ENCODE data around the gene LIF. TPM values are rescaled to one million over a fixed set of nuclear protein-coding genes. Genes with fewer than 3 reads are reported as not detected.

LIF gene
- polyA plus RNA-seq, 2 donors: 0.54 to 1.0 TPM

DNA sequence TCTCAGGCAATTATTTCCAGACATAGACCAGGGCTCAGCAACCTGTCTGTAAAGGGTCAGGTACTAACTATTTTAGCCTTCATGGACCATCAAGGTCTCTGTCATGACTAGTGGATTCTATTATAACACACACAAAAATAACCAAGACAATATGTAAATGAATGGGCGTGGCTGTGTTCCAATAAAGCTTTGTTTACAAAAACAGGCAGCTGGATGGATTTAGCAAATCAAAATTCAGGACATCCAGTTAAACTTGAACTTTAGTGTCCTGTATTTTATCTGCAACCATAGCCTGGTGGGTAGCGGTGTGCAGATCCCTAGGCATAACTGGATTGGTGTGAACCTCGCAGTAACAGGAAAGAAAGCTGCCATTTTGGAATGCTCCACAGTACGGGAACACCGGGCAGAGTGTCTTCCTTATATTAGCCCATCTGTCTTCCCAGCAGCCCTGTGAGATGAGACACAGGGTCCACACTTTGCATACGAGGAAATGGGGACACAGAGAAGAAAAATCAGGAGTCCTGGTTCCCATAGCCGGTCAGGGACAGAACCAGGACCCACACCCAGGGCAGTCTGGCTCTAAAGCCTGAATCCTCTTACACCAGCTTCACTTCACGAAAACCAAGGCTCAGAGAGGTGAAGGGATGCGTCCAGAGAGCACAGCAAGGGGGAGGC, 15.6 kb downstream of the LIF start:
- Histone ChIP-seq H3K4me3 (ENCODE audit: low read depth in 1 of 2, low read length in 2 of 2) (no peak overlapping the region), H3K27me3 (ENCODE audit: control insufficient read depth in 1 of 2, insufficient read depth in 2 of 2, low read length in 2 of 2) (no peaks in the 10 kb centered on the region), H3K27ac (ENCODE audit: low read depth in 2 of 2, low read length in 1 of 2) (no peak overlapping the region), H3K4me1 (ENCODE audit: control insufficient read depth in 2 of 2, insufficient read depth in 2 of 2, low read length in 1 of 2) (peaks cover 0 to 5% of the 10 kb centered on the region in 2 donors), H3K9me3 (ENCODE audit: control insufficient read depth in 2 of 2, insufficient read depth in 1 of 2, low read depth in 1 of 2, low read length in 1 of 2) (no peaks in the 10 kb centered on the region), H3K36me3 (ENCODE audit: control insufficient read depth in 2 of 2, insufficient read depth in 2 of 2, low read length in 1 of 2) (no peaks in the 10 kb centered on the region)
- 89 to 91% methylated on average over 9 of the region's 9 CpGs for WGBS, 2 donors

DNA sequence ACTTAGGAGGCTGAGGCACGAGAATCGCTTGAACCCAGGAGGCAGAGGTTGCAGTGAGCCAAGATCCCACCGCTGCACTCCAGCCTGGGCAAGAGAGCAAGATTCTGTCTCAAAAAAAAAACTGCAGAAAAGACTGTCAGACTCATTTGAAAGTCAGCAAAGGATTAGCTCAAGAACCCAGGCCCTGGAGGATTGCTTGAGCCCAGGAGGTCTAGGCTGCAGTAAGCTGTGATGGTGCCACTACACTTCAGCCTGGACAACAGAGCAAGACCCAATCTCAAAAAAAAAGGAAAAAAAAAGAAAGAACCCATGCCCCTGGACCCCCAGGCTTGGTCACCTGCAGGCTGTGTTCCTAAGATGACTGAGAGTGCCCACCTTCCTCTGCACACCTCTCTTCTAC, 16.2 kb downstream of the LIF start:
- Histone ChIP-seq H3K27me3 (ENCODE audit: control insufficient read depth in 1 of 2, insufficient read depth in 2 of 2, low read length in 2 of 2) (no peaks in the 10 kb centered on the region), H3K27ac (ENCODE audit: low read depth in 2 of 2, low read length in 1 of 2) (no peak overlapping the region), H3K9me3 (ENCODE audit: control insufficient read depth in 2 of 2, insufficient read depth in 1 of 2, low read depth in 1 of 2, low read length in 1 of 2) (no peaks in the 10 kb centered on the region), H3K4me3 (ENCODE audit: low read depth in 1 of 2, low read length in 2 of 2) (no peak overlapping the region), H3K4me1 (ENCODE audit: control insufficient read depth in 2 of 2, insufficient read depth in 2 of 2, low read length in 1 of 2) (peaks cover 0 to 3% of the 10 kb centered on the region in 2 donors), H3K36me3 (ENCODE audit: control insufficient read depth in 2 of 2, insufficient read depth in 2 of 2, low read length in 1 of 2) (no peaks in the 10 kb centered on the region)
- whole genome bisulfite sequencing, 2 donors: 99% methylated on average over 3 of the region's 3 CpGs

DNA sequence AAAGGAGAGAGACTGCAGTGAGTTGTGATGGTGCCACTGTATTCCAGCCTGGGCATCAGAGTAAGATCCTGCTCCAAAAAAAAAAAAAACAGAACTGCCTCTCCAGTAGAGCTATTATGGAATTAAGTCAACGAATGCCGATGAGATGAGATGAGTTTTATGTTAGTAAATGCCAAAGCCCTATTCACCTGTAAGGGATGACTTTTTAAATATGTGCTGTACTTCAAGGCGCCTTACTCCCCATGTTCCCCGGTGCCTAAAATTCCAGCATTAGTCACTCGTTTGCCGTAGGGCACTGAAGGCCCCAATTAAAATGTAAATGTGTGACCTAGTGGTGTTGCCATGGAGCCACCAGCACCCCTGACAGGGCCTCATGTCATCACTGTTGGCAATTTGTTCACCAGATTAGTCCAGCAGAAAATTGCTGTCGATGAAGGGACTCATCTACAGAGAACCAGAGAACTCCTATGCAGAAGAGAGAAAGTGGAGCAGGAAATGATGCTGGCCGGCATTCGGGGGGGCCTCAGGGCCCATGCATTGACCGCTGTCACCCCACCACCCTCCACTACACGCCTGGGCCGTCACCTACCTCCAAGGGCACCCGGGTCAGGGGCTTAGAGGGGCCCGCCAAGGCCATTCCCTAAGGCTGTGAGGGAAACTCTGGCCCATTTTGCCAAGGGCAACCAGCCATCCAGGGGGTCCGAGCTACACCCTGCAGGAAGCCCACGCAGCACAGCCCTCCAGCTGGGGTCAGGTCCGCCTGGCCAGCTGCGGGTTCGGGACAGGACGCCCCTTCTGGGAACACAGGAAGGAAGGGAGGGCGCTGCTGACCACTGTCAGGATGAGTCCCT, 17.8 kb downstream of the LIF start:
- Histone ChIP-seq H3K27ac (ENCODE audit: low read depth in 2 of 2, low read length in 1 of 2) (no peak overlapping the region), H3K4me1 (ENCODE audit: control insufficient read depth in 2 of 2, insufficient read depth in 2 of 2, low read length in 1 of 2) (peaks cover 0 to 2% of the 10 kb centered on the region in 2 donors), H3K27me3 (ENCODE audit: control insufficient read depth in 1 of 2, insufficient read depth in 2 of 2, low read length in 2 of 2) (no peaks in the 10 kb centered on the region), H3K36me3 (ENCODE audit: control insufficient read depth in 2 of 2, insufficient read depth in 2 of 2, low read length in 1 of 2) (no peaks in the 10 kb centered on the region), H3K4me3 (ENCODE audit: low read depth in 1 of 2, low read length in 2 of 2) (no peak overlapping the region), H3K9me3 (ENCODE audit: control insufficient read depth in 2 of 2, insufficient read depth in 1 of 2, low read depth in 1 of 2, low read length in 1 of 2) (no peaks in the 10 kb centered on the region)
- WGBS, 2 donors: 59 to 65% methylated on average over 20 to 21 of the region's 21 CpGs

DNA sequence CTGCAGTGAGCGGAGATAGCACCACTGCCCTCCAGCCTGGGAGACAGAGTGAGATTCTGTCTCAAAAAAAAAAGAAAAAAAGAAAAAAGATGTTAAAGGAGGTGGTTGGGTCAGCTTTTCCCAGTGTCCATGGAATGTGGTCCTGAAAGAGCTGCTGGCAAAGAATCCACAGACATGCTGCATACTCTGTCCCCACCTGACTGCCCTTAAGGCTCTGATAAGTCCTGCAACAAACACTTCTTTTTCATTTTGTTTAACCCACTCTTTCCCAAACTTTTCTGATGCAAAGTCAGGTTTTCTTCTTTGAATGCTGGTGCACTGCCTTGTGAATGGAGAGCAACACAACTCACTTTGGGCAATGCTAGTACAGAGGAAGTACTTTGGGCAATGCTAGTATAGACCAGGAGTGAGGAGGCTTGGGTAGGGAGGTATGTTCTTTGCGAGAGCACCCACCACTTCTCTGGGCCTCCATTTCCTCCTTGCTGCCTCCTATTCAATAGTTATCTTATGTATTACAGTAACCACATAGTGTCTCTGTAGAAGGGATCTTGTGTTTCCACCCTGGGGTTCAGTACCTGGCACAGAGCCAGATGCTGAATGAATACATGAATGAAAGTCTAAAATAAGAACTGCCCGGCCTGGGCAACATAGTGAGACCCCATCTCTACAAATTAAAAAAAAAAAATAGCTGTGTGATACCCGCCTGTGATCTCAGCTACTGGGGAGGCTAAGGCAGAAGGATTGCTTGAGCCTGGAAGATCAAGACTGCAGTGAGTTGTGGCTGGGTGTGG, 18.9 kb downstream of the LIF start:
- H3K27me3 ChIP-seq (ENCODE audit: control insufficient read depth in 1 of 2, insufficient read depth in 2 of 2, low read length in 2 of 2): no peaks in the 10 kb centered on the region
- H3K9me3 ChIP-seq (ENCODE audit: control insufficient read depth in 2 of 2, insufficient read depth in 1 of 2, low read depth in 1 of 2, low read length in 1 of 2): no peaks in the 10 kb centered on the region
- peaks cover 0 to 2% of the 10 kb centered on the region in 2 donors for H3K4me1 ChIP-seq (ENCODE audit: control insufficient read depth in 2 of 2, insufficient read depth in 2 of 2, low read length in 1 of 2)
- no peaks in the 10 kb centered on the region for H3K36me3 ChIP-seq (ENCODE audit: control insufficient read depth in 2 of 2, insufficient read depth in 2 of 2, low read length in 1 of 2)
- 83% methylated on average over 4 of the region's 4 CpGs for WGBS, 2 donors
- no peak overlapping the region for H3K27ac ChIP-seq (ENCODE audit: low read depth in 2 of 2, low read length in 1 of 2)
- H3K4me3 ChIP-seq (ENCODE audit: low read depth in 1 of 2, low read length in 2 of 2): no peak overlapping the region

DNA sequence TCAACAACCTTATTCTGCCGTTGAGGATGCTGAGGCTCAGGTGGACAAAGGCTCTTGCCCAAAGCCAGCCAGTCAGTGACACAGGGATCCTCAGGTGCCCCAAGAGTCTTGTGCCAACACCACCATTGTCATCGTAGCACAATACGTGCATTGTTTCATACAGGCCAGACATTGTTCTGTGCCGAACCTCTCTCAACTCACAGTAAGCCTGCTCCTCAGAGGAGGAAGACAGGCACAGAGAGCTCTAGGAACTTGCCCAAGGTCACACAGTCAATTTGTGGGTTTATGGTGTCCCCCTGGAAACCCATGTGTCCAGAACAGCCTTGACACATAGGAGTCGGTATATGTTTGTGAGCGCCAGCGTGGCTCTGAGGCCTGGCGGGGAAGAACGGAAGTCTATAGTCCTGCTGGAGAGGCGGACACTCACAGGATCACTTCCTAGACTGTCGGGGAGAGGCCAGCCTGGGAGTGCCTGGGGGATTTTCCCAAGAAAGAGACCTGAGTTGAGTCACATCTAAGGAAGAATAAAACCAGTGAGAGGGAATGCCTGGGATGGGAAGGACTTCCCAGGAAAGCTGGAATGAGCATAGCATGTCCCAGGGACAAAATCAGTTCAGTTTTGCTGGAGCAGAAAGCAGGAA, 20.2 kb downstream of the LIF start:
- H3K27ac ChIP-seq (ENCODE audit: low read depth in 2 of 2, low read length in 1 of 2): no peak overlapping the region
- H3K36me3 ChIP-seq (ENCODE audit: control insufficient read depth in 2 of 2, insufficient read depth in 2 of 2, low read length in 1 of 2): no peaks in the 10 kb centered on the region
- WGBS, 2 donors: 82 to 84% methylated on average over 11 of the region's 11 CpGs

DNA sequence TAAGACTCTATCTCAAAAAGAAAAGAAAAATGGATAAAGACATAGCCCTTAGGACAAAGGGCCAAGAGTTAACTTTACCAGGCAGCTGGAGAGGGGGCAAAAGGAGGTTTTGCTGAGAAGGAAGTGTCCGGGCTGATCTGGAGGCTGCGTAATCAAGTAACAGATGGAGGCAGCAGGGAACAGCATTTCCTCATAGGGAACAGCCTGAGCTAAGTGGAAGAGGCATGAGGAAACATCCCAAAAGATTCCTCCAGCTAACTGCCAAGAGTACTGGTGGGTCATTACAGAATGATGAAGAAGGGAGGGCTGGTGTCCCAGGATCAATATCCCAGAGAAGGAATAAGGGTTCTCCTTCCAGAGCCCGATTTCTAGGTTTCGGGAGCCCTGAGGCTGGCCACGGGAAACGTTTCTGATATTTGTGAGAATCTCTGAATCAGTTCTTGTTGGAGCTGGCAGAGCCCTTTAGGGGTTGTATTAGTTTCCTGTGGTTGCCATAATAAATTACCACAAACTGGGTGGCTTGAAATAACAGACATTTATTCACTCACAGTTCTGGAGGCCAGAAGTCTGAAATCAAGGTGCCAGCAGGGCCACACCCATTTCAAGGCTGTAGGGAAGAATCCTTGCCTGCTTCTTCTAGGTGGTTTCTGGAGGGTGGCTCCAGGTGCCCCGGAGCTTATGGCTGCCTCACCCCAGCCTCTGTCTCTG, 21.2 kb downstream of the LIF start:
- Histone ChIP-seq H3K36me3 (ENCODE audit: control insufficient read depth in 2 of 2, insufficient read depth in 2 of 2, low read length in 1 of 2) (no peaks in the 10 kb centered on the region), H3K4me3 (ENCODE audit: low read depth in 1 of 2, low read length in 2 of 2) (no peak overlapping the region), H3K9me3 (ENCODE audit: control insufficient read depth in 2 of 2, insufficient read depth in 1 of 2, low read depth in 1 of 2, low read length in 1 of 2) (no peaks in the 10 kb centered on the region), H3K4me1 (ENCODE audit: control insufficient read depth in 2 of 2, insufficient read depth in 2 of 2, low read length in 1 of 2) (peaks cover 0 to 2% of the 10 kb centered on the region in 2 donors), H3K27ac (ENCODE audit: low read depth in 2 of 2, low read length in 1 of 2) (no peak overlapping the region), H3K27me3 (ENCODE audit: control insufficient read depth in 1 of 2, insufficient read depth in 2 of 2, low read length in 2 of 2) (no peaks in the 10 kb centered on the region)
- 64 to 73% methylated on average over 7 of the region's 7 CpGs for WGBS, 2 donors

More for the DNA sequence above, 20.2 kb downstream of the LIF start:
- Histone ChIP-seq H3K4me3 (ENCODE audit: low read depth in 1 of 2, low read length in 2 of 2) (no peak overlapping the region), H3K27me3 (ENCODE audit: control insufficient read depth in 1 of 2, insufficient read depth in 2 of 2, low read length in 2 of 2) (no peaks in the 10 kb centered on the region), H3K4me1 (ENCODE audit: control insufficient read depth in 2 of 2, insufficient read depth in 2 of 2, low read length in 1 of 2) (peaks cover 0 to 2% of the 10 kb centered on the region in 2 donors), H3K9me3 (ENCODE audit: control insufficient read depth in 2 of 2, insufficient read depth in 1 of 2, low read depth in 1 of 2, low read length in 1 of 2) (no peaks in the 10 kb centered on the region)

DNA sequence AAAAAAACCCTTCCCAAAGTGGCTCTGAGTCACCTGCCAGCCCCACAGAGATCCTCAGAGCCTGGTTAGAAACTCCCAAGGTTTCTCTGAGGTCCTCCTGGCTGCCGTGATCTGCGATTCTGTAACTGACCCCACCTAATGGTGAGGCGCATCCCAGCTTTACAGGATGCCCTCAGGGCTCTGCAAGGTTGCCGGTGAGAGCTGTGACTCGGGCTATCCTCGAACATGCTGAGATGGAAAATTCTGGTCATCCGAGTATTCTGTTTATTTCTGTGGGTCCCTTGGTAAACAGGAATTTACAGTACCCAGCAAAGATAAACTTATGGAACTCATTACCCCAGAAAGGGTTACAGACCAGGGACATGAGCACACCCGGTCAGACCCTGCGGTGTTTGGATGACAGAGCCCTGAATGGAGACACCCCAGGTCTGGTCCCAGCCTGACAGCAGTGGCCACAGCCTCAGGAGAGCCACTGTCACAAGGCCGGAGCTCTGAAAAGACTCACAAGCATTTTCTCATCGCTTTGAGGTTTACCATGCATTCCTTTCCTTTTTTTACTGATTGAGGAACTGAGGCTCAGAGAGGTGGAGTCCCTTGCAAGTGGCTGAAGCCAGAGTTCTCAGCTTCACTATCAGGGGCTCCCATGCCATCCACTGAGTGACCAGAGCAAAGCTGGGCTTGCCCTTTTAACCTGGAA, 22.2 kb downstream of the LIF start:
- WGBS, 2 donors: 47 to 52% methylated on average over 11 of the region's 11 CpGs
- peaks cover 0 to 2% of the 10 kb centered on the region in 2 donors for H3K4me1 ChIP-seq (ENCODE audit: control insufficient read depth in 2 of 2, insufficient read depth in 2 of 2, low read length in 1 of 2)
- H3K4me3 ChIP-seq (ENCODE audit: low read depth in 1 of 2, low read length in 2 of 2): no peak overlapping the region
- no peaks in the 10 kb centered on the region for H3K36me3 ChIP-seq (ENCODE audit: control insufficient read depth in 2 of 2, insufficient read depth in 2 of 2, low read length in 1 of 2)
- no peak overlapping the region for H3K27ac ChIP-seq (ENCODE audit: low read depth in 2 of 2, low read length in 1 of 2)
- H3K9me3 ChIP-seq (ENCODE audit: control insufficient read depth in 2 of 2, insufficient read depth in 1 of 2, low read depth in 1 of 2, low read length in 1 of 2): no peaks in the 10 kb centered on the region
- no peaks in the 10 kb centered on the region for H3K27me3 ChIP-seq (ENCODE audit: control insufficient read depth in 1 of 2, insufficient read depth in 2 of 2, low read length in 2 of 2)

DNA sequence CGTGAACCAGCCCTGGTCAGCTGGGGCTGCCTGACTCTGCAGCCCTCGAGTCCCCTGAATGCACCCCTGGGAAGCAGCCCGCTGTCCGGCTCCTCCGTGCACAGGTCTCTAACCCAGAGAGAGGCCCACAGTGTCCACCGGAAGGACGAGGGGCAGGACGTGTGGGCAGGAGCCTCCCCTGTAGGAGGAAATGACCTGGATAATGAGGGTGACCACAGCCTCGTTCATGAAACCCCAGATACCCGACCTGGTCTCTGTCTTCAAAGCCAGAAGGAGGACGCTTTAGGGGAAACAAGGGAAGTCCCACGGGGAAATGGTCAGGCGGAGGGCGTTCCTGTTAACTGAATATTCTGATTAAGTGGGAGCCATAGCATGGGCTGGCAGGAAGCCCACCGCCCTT, 23.3 kb downstream of the LIF start:
- H3K36me3 ChIP-seq (ENCODE audit: control insufficient read depth in 2 of 2, insufficient read depth in 2 of 2, low read length in 1 of 2): no peaks in the 10 kb centered on the region
- no peak overlapping the region for H3K27ac ChIP-seq (ENCODE audit: low read depth in 2 of 2, low read length in 1 of 2)
- no peak overlapping the region for H3K4me3 ChIP-seq (ENCODE audit: low read depth in 1 of 2, low read length in 2 of 2)
- H3K9me3 ChIP-seq (ENCODE audit: control insufficient read depth in 2 of 2, insufficient read depth in 1 of 2, low read depth in 1 of 2, low read length in 1 of 2): no peaks in the 10 kb centered on the region
- H3K27me3 ChIP-seq (ENCODE audit: control insufficient read depth in 1 of 2, insufficient read depth in 2 of 2, low read length in 2 of 2): no peaks in the 10 kb centered on the region
- H3K4me1 ChIP-seq (ENCODE audit: control insufficient read depth in 2 of 2, insufficient read depth in 2 of 2, low read length in 1 of 2): peaks cover 0 to 2% of the 10 kb centered on the region in 2 donors
- 66 to 67% methylated on average over 15 of the region's 15 CpGs for WGBS, 2 donors

All from esophagus (tissue), 2 donors.